Liver (tissue), 9 donors: ENCODE data around the gene GSTO2. TPM values are rescaled to one million over a fixed set of nuclear protein-coding genes. Genes with fewer than 3 reads are reported as not detected.

Experiments
- DNase-seq: peaks from one replicate; pipeline ENCODE4 v3.0.0-alpha.2; 2017; ENCODE audit warnings: low spot score
- H3K27ac ChIP-seq, 2 donors: one replicate each; pipeline ENCODE4 v1.7.0; 2013; ENCODE audit warnings: inconsistent platforms in 2 of 2, low read length in 2 of 2, control low read depth in 1 of 2, low read depth in 1 of 2, mild to moderate bottlenecking in 1 of 2
- H3K27me3 ChIP-seq, 4 donors: one replicate each; pipeline versions ENCODE4 v1.6.1 to v1.7.0; 2013; ENCODE audit warnings: low read length in 3 of 4, inconsistent platforms in 1 of 4, mild to moderate bottlenecking in 1 of 4, moderate library complexity in 1 of 4; ENCODE audit not compliant: control insufficient read depth in 4 of 4, insufficient read depth in 4 of 4
- H3K36me3 ChIP-seq, 4 donors: one replicate each; pipeline versions ENCODE4 v1.6.1 to v1.7.0; 2013; ENCODE audit warnings: low read length in 3 of 4, mild to moderate bottlenecking in 3 of 4, low read depth in 1 of 4, moderate library complexity in 1 of 4; ENCODE audit not compliant: control insufficient read depth in 4 of 4, insufficient read depth in 3 of 4
- H3K4me1 ChIP-seq, 4 donors: one replicate each; pipeline versions ENCODE4 v1.6.1 to v1.7.0; 2013; ENCODE audit warnings: low read length in 3 of 4, mild to moderate bottlenecking in 3 of 4, moderate library complexity in 1 of 4; ENCODE audit not compliant: control insufficient read depth in 4 of 4, insufficient read depth in 4 of 4
- H3K4me3 ChIP-seq, 3 donors: one replicate each; pipeline versions ENCODE4 v1.6.1 to v1.7.0; 2013; ENCODE audit warnings: low read length in 3 of 3, control low read depth in 1 of 3, low read depth in 1 of 3, mild to moderate bottlenecking in 1 of 3
- H3K9ac ChIP-seq, 2 donors: one replicate each; pipeline ENCODE4 v1.7.0; 2013; ENCODE audit warnings: low read length in 2 of 2, mild to moderate bottlenecking in 2 of 2, moderate library complexity in 2 of 2, control low read depth in 1 of 2, low read depth in 1 of 2
- H3K9me3 ChIP-seq, 4 donors: one replicate each; pipeline versions ENCODE4 v1.6.1 to v1.7.0; 2013; ENCODE audit warnings: low read length in 3 of 4; ENCODE audit not compliant: control insufficient read depth in 4 of 4
- CTCF ChIP-seq: fragments of 150-350 bp; IDR thresholded peaks from 2 replicates; pipeline ENCODE4 v1.5.1; 2017; ENCODE audit warnings: improper control_type of control experiment, low read depth, low read length; ENCODE audit not compliant: missing input control
- EGR1 ChIP-seq, 2 donors: IDR thresholded peaks; 2 replicates each; pipeline ENCODE4 v1.6.1; 2016 to 2018; ENCODE audit warnings: antibody characterized with exemption in 2 of 2, low read depth in 2 of 2
- FOXA1 ChIP-seq: IDR thresholded peaks from 2 replicates; pipeline ENCODE4 v1.6.1; 2016; ENCODE audit warnings: antibody characterized with exemption
- FOXA2 ChIP-seq: IDR thresholded peaks from 2 replicates; pipeline ENCODE4 v1.6.1; 2016; ENCODE audit warnings: antibody characterized with exemption
- GABPA ChIP-seq, 2 donors: IDR thresholded peaks in 1 of 2; conservative IDR thresholded peaks in 1 of 2; 2 replicates each; pipeline ENCODE4 v1.6.1; 2016; ENCODE audit warnings: antibody characterized with exemption in 2 of 2, mild to moderate bottlenecking in 1 of 2, moderate library complexity in 1 of 2
- HNF4A ChIP-seq, 2 donors: conservative IDR thresholded peaks; 2 replicates each; pipeline ENCODE4 v1.6.1; 2016; ENCODE audit warnings: antibody characterized with exemption in 2 of 2, mild to moderate bottlenecking in 2 of 2
- HNF4G ChIP-seq: IDR thresholded peaks from 2 replicates; pipeline ENCODE4 v1.6.1; 2016; ENCODE audit warnings: antibody characterized with exemption
- JUND ChIP-seq, 2 donors: IDR thresholded peaks; 2 replicates each; pipeline ENCODE4 v1.6.1; 2016; ENCODE audit warnings: antibody characterized with exemption in 2 of 2
- NR2F2 ChIP-seq: IDR thresholded peaks from 2 replicates; pipeline ENCODE4 v1.6.1; 2016; ENCODE audit warnings: antibody characterized with exemption
- RAD21 ChIP-seq, 2 donors: IDR thresholded peaks; 2 replicates each; pipeline ENCODE4 v1.6.1; 2016; ENCODE audit warnings: antibody characterized with exemption in 2 of 2, mild to moderate bottlenecking in 2 of 2
- REST ChIP-seq: IDR thresholded peaks from 2 replicates; pipeline ENCODE4 v1.6.1; 2016; ENCODE audit warnings: antibody characterized with exemption, mild to moderate bottlenecking
- TAF1 ChIP-seq: conservative IDR thresholded peaks from 2 replicates; pipeline ENCODE4 v1.6.1; 2016; ENCODE audit warnings: antibody characterized with exemption, mild to moderate bottlenecking
- ZBTB33 ChIP-seq: IDR thresholded peaks from 2 replicates; pipeline ENCODE4 v1.6.1; 2016; ENCODE audit warnings: antibody characterized with exemption
- WGBS: extraction: QIAGEN DNeasy Blood & Tissue Kit; methylation state at CpG from one replicate; pipeline ENCODE4 v1.1.7; 2013; 5-methylcytosine and 5-hydroxymethylcytosine counted together
- polyA plus RNA-seq, 2 donors: library from polyadenylated mRNA; stranded (reverse) in 1 of 2; unstranded in 1 of 2; fragments of 200-250 nt in 1 of 2; fragments of >200 nt in 1 of 2; fragmentation: Nextera tagmentation in 1 of 2; extraction: Ambion mirVana in 1 of 2; gene quantifications; one replicate each; pipeline versions ENCODE4 v1.2.1 to v1.2.3, GENCODE V29; 2013 to 2015
- total RNA-seq, 2 donors: library from RNA; depleted of rRNA; stranded (reverse); fragments of >200 nt; gene quantifications; one replicate each; pipeline ENCODE4 v1.2.3, GENCODE V29; 2014
- donor health status: healthy.
- donor health status: healthy.
- donor health status: healthy.
- donor health status: healthy.
- donor health status: healthy.

Gene GSTO2
- total and polyA plus RNA-seq, 4 donors: 1.0 to 4.6 (median 1.7) TPM

GRCh38 chr10:104276192-104276591 is 7.2 kb downstream of the GSTO2 start:
- 75% methylated on average over 1 of the region's 1 CpG for WGBS
- Histone ChIP-seq H3K4me3 (no peak overlapping the region), H3K9me3 (no peaks in the 10 kb centered on the region), H3K4me1 (peaks cover 0 to 7% (median 4%) of the 10 kb centered on the region in 4 donors), H3K9ac (no peak overlapping the region), H3K27me3 (no peaks in the 10 kb centered on the region), H3K36me3 (no peaks in the 10 kb centered on the region), H3K27ac (no peak overlapping the region)
- no peak for DNase-seq
- TF ChIP-seq RAD21 (IDR thresholded peaks at IDR 0.05) (no peak), ZBTB33 (no peak), FOXA2 (no peak)

GRCh38 chr10:104277785-104278184 is 8.8 kb downstream of the GSTO2 start:
- Histone ChIP-seq H3K9ac (no peak overlapping the region), H3K27ac (no peak overlapping the region), H3K4me1 (peaks cover 0 to 7% (median 4%) of the 10 kb centered on the region in 4 donors), H3K27me3 (no peaks in the 10 kb centered on the region), H3K4me3 (no peak overlapping the region), H3K9me3 (no peaks in the 10 kb centered on the region), H3K36me3 (no peaks in the 10 kb centered on the region)
- DNase-seq: no peak
- no peak for TF ChIP-seq REST
- no peak for TF ChIP-seq FOXA1
- TF ChIP-seq FOXA2: no peak
- no peak for TF ChIP-seq JUND (IDR thresholded peaks at IDR 0.05)
- TF ChIP-seq HNF4A (conservative IDR thresholded peaks at IDR 0.05): no peak
- WGBS: 71% methylated on average over 2 of the region's 2 CpGs

GRCh38 chr10:104279550-104280259 is 10.7 kb downstream of the GSTO2 start:
- Histone ChIP-seq H3K27me3 (no peaks in the 10 kb centered on the region), H3K27ac (no peak overlapping the region), H3K9ac (no peak overlapping the region), H3K9me3 (no peaks in the 10 kb centered on the region), H3K4me1 (peaks cover 0 to 5% (median 3%) of the 10 kb centered on the region in 4 donors), H3K4me3 (no peak overlapping the region), H3K36me3 (no peaks in the 10 kb centered on the region)
- no peak for DNase-seq
- TF ChIP-seq REST: no peak
- TF ChIP-seq TAF1: no peak
- TF ChIP-seq NR2F2: no peak
- no peak for TF ChIP-seq GABPA (IDR thresholded peaks at IDR 0.05 in 1 of 2, conservative IDR thresholded peaks at IDR 0.05 in 1 of 2)
- TF ChIP-seq FOXA1: no peak
- TF ChIP-seq EGR1 (IDR thresholded peaks at IDR 0.05; ENCODE audit: low read depth in 2 of 2): no peak
- TF ChIP-seq FOXA2: no peak
- no peak for TF ChIP-seq CTCF
- TF ChIP-seq HNF4G: no peak
- no peak for TF ChIP-seq JUND (IDR thresholded peaks at IDR 0.05)
- WGBS: 89% methylated on average over 3 of the region's 3 CpGs
